GM12878 (cell line): Measurements from ENCODE around the gene PTPN21. TPM values are rescaled to one million over a fixed set of nuclear protein-coding genes. Genes with fewer than 3 reads are reported as not detected.

ENCODE experiments used
- ATAC-seq: fragments of 200-7000 bp; cut with Tn5 transposase; 3 replicates; pipeline ENCODE4 v1.9.1; 2020; ENCODE audit warnings: mild to moderate bottlenecking, moderate library complexity
- BruUV-seq: library from RNA; stranded (reverse); fragments of 400-500 nt; replicated peaks from 2 replicates; lab custom pipeline; 2021; lab: Mats Ljungman, UMichigan
- CTCF ChIA-PET: fragments of 300-600 bp; sonication (Branson Sonifier 250); formaldehyde crosslinking; extraction: SDS; loops from one replicate; lab custom pipeline; 2021; ENCODE audit warnings: inconsistent platforms; lab: Yijun Ruan, JAX
- POLR2A ChIA-PET: fragments of 350-600 bp; formaldehyde crosslinking; extraction: SDS; loops from one replicate; lab custom pipeline; 2021; ENCODE audit warnings: inconsistent platforms; lab: Charles Lee
- RAD21 ChIA-PET: fragments of 300-600 bp; sonication (Branson Sonifier 250); formaldehyde crosslinking; loops from one replicate; lab custom pipeline; 2023; ENCODE audit warnings: antibody characterized with exemption; ENCODE audit not compliant: unreplicated experiment; lab: Charles Lee
- SMC1A ChIA-PET: fragments of 300-600 bp; sonication (Branson Sonifier 250); formaldehyde crosslinking; loops from one replicate; lab custom pipeline; 2023; ENCODE audit not compliant: unreplicated experiment, uncharacterized antibody; lab: Charles Lee
- DNase-seq: peaks from one replicate; pipeline ENCODE4 v3.0.0-alpha.2; 2011; ENCODE audit warnings: low read depth, low spot score
- FAIRE-seq: peaks from 3 replicates; lab custom pipeline; 2011; peaks lifted over from hg19 to GRCh38; lab: Jason Lieb, UNC
- H2AFZ ChIP-seq: 2 replicates; pipeline ENCODE4 v1.6.0; 2011; ENCODE audit warnings: low read depth, low read length, control low read depth; ENCODE audit not compliant: control insufficient read depth
- H3K27ac ChIP-seq: 2 replicates; pipeline ENCODE4 v1.5.1; 2011; ENCODE audit warnings: control low read depth; ENCODE audit not compliant: control insufficient read depth, insufficient read depth
- H3K27me3 ChIP-seq, 2 experiments: replicated peaks in 1 of 2; 2 replicates each; pipeline versions ENCODE4 v1.6.0 to v1.6.1; 2011; ENCODE audit warnings: low read length in 1 of 2; ENCODE audit not compliant: control insufficient read depth in 2 of 2, insufficient read depth in 2 of 2
- H3K36me3 ChIP-seq, 2 experiments: 2 replicates each; pipeline ENCODE4 v1.5.1; 2011; ENCODE audit warnings: low read length in 1 of 2; ENCODE audit not compliant: control insufficient read depth in 2 of 2, insufficient read depth in 2 of 2
- H3K4me1 ChIP-seq: 2 replicates; pipeline ENCODE4 v1.6.1; 2011; ENCODE audit warnings: mild to moderate bottlenecking, low read length, moderate library complexity, mixed read lengths; ENCODE audit not compliant: control insufficient read depth, insufficient read depth
- H3K4me2 ChIP-seq: 2 replicates; pipeline ENCODE4 v1.6.0; 2011; ENCODE audit warnings: control low read depth; ENCODE audit not compliant: control insufficient read depth, insufficient read depth
- H3K4me3 ChIP-seq: fragments of 200-600 bp; sonication (generic); 2 replicates; pipeline ENCODE4 v1.5.1; 2016
- H3K79me2 ChIP-seq: 2 replicates; pipeline ENCODE4 v1.6.0; 2011; ENCODE audit warnings: low read length; ENCODE audit not compliant: control insufficient read depth, insufficient read depth
- H3K9ac ChIP-seq: 2 replicates; pipeline ENCODE4 v1.8.0; 2011; ENCODE audit warnings: low read length, control low read depth, mixed read lengths; ENCODE audit not compliant: control insufficient read depth, insufficient read depth
- H3K9me3 ChIP-seq: replicated peaks from 3 replicates; pipeline ENCODE4 v1.5.1; 2011; ENCODE audit warnings: mild to moderate bottlenecking, low read length; ENCODE audit not compliant: control insufficient read depth, insufficient read depth
- H4K20me1 ChIP-seq: 2 replicates; pipeline ENCODE4 v1.6.0; 2011; ENCODE audit not compliant: control insufficient read depth, insufficient read depth
- ASH2L ChIP-seq: fragments of 300-600, 200-600 bp; sonication (generic); IDR thresholded peaks from 2 replicates; pipeline ENCODE4 v1.6.1; 2017; ENCODE audit warnings: low read depth, mild to moderate bottlenecking, borderline replicate concordance
- RCOR1 ChIP-seq: conservative IDR thresholded peaks from 2 replicates; pipeline ENCODE4 v1.6.1; 2012; ENCODE audit warnings: low read depth, low read length, improper control_type of control experiment
- SMAD5 ChIP-seq: IDR thresholded peaks from 2 replicates; pipeline ENCODE4 v1.6.1; 2016; ENCODE audit warnings: antibody characterized with exemption, low read depth
- TCF3 ChIP-seq: IDR thresholded peaks from 2 replicates; pipeline ENCODE4 v1.6.1; 2012; ENCODE audit warnings: low read depth, mild to moderate bottlenecking, low read length, borderline replicate concordance; ENCODE audit not compliant: insufficient read depth
- TCF7 ChIP-seq: IDR thresholded peaks from 2 replicates; pipeline ENCODE4 v1.6.1; 2014; ENCODE audit warnings: antibody characterized with exemption, borderline replicate concordance
- ZBED1 ChIP-seq: IDR thresholded peaks from 2 replicates; pipeline ENCODE4 v1.6.1; 2016; ENCODE audit warnings: borderline replicate concordance
- WGBS: methylation state at CpG from one replicate; pipeline ENCODE4 v1.1.6; 2016; ENCODE audit warnings: low lambda C conversion rate; ENCODE audit not compliant: insufficient replicate concordance, insufficient coverage; ENCODE audit errors: missing lambda C conversion rate; 5-methylcytosine and 5-hydroxymethylcytosine counted together
- in situ Hi-C: fragments of 300-500 bp; cut with MboI; formaldehyde crosslinking; loops from 9 replicates; pipeline ENCODE4 v1.14.3; 2018; ENCODE audit warnings: mixed read lengths
- intact Hi-C: fragments of 100-400 bp; cut with micrococcal nuclease; formaldehyde crosslinking; loops from one replicate; pipeline ENCODE4 v1.14.2; 2022; ENCODE audit not compliant: unreplicated experiment
- polyA plus RNA-seq, 11 experiments: library from polyadenylated mRNA; depleted of rRNA in 4 of 11; unstranded in 6 of 11; stranded (reverse) in 5 of 11; fragments of >200 nt; fragmentation: Nextera tagmentation in 4 of 11; fragmentation: Illumina TruSeq in 1 of 11; extraction: Ambion mirVana in 4 of 11; extraction: Trizol in 1 of 11; gene quantifications; 1 replicate in 1 of 11; 2 replicates in 10 of 11; pipeline versions ENCODE4 v1.2.1 to v1.2.3, GENCODE V29; 2011 to 2016; ENCODE audit warnings: inconsistent platforms in 2 of 11, missing spikeins in 2 of 11, low read depth in 1 of 11
- total RNA-seq, 4 experiments: library from RNA; depleted of rRNA in 3 of 4; stranded (reverse); fragments of >200 nt in 3 of 4; fragmentation: Illumina TruSeq in 1 of 4; extraction: Trizol in 1 of 4; gene quantifications; 2 replicates each; pipeline versions ENCODE4 v1.2.1 to v1.2.3, GENCODE V29; 2013 to 2021

Gene PTPN21
- total and polyA plus RNA-seq, 10 of the 15 experiments (the other 5 are each of a cell fraction or from before 2014, with no cell fraction given), result 0.01 to 0.23 (median 0.04) TPM; not detected in 3

DNA sequence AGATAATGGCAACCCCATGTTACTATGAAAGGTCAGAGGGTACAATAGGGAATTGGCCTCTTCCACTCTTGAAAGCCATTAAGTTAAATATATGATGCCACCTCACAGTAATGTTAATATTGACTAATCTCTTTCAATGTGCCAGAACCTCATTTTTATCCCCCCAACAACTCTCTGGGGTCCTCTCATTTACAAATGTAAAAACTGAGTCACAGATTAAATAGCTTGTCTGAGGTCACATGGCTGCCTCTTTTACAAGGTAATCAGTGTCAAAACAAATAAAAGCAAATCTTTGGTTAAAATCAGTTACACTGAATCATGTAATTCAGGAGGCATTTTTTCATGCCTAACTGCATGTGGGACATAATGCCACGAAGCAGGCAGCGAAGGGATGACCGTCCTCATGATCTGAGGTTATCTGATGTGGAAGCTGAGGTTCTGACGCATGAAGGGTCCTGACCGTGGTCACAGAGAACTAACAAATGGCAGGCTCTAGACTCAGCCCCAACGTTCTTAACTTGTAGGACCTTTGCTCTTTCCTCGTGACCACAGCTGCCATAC lies 78.5 kb downstream of the PTPN21 start:
- H3K9ac ChIP-seq, result no peak overlapping the region
- SMC1A ChIA-PET, result no interaction called here
- TF ChIP-seq ASH2L, result no peak
- TF ChIP-seq, all 136 proteins: peak for 0
- H3K27me3 ChIP-seq, result no peaks in the 10 kb centered on the region; a peak in 1 of 4 replicates
- in situ Hi-C loops, result no loop called here
- intact Hi-C loops, result no loop called here
- ChIA-PET POLR2A (no interaction called here), CTCF (interaction anchor here (1.2 kb wide), 1 partner anchor 9 kb away, joined by 4 read pairs; no protein-coding TSS in a partner anchor), RAD21 (no interaction called here)
- BruUV-seq, result no TSS peak
- no peak overlapping the region for H3K4me3 ChIP-seq
- no peaks in the 10 kb centered on the region for H3K36me3 ChIP-seq
- no peaks in the 10 kb centered on the region for H4K20me1 ChIP-seq
- H3K79me2 ChIP-seq, result no peaks in the 10 kb centered on the region
- ATAC-seq, result no peak
- WGBS, result 42% methylated on average over 7 of the region's 7 CpGs
- no peaks in the 10 kb centered on the region for H3K4me1 ChIP-seq
- no peak overlapping the region for H3K4me2 ChIP-seq
- H2AFZ ChIP-seq, result no peak overlapping the region
- FAIRE-seq, result no peak
- no peak overlapping the region for H3K27ac ChIP-seq
- H3K9me3 ChIP-seq, result no peaks in the 10 kb centered on the region
- no peak for DNase-seq

DNA sequence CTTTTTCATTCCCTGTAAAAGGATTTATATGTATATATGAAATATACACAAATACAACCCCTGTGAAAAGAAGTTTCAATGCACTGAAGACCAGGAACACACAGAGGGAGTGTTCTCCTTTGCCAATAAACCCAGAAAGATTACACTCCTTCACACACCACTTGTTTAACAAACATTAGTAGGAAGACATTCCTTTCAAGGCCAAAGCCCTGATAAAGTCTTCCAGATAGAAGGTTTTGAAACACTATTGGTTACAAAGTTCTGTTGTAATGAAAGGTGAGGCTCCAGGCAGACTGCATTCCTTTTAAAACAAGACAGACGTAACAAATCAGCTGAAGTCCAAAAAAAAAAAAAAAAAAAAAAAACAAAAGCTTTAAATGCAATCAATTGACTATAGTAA lies 81.0 kb downstream of the PTPN21 start:
- WGBS, result 100% methylated on average over 1 of the region's 1 CpG
- no peaks in the 10 kb centered on the region for H3K9me3 ChIP-seq
- ChIA-PET SMC1A (interaction anchor here (1.2 kb wide), 1 partner anchor 24 kb away, joined by 3 read pairs; no protein-coding TSS in a partner anchor), POLR2A (no interaction called here)
- TF ChIP-seq TCF3, result no peak
- TF ChIP-seq ZBED1, result no peak
- TF ChIP-seq SMAD5, result no peak
- TF ChIP-seq RCOR1, result no peak
- TF ChIP-seq TCF7, result no peak
- TF ChIP-seq, all 136 proteins: peak for 0
- BruUV-seq, result no TSS peak
- H4K20me1 ChIP-seq, result no peaks in the 10 kb centered on the region
- H2AFZ ChIP-seq, result no peak overlapping the region
- H3K79me2 ChIP-seq, result no peaks in the 10 kb centered on the region
- ATAC-seq (no peak), FAIRE-seq (no peak), DNase-seq (no peak)
- in situ Hi-C loops, result no loop called here
- no peak overlapping the region for H3K9ac ChIP-seq
- no peak overlapping the region for H3K4me3 ChIP-seq
- H3K27ac ChIP-seq, result no peak overlapping the region
- no peaks in the 10 kb centered on the region for H3K4me1 ChIP-seq
- intact Hi-C loops, result no loop called here
- CTCF ChIA-PET, result interaction anchor here (1.0 kb wide), 1 partner anchor 20 kb away, joined by 3 read pairs; no protein-coding TSS in a partner anchor
- H3K27me3 ChIP-seq, result no peaks in the 10 kb centered on the region; a peak in 1 of 4 replicates
- H3K4me2 ChIP-seq, result no peak overlapping the region
- H3K36me3 ChIP-seq, result no peaks in the 10 kb centered on the region
- RAD21 ChIA-PET, result interaction anchor here (0.6 kb wide), 1 partner anchor 339 kb away, joined by 3 read pairs; no protein-coding TSS in a partner anchor
